K562 (cell line): ENCODE results near the gene ROBO1.

Experiments used
- CTCF ChIP-seq, 3 experiments: IDR thresholded peaks in 2 of 3; conservative IDR thresholded peaks in 1 of 3; 2 replicates each; pipeline ENCODE4 v1.5.1; 2011 to 2012; ENCODE audit warnings: low read length in 3 of 3, mild to moderate bottlenecking in 3 of 3, control low read depth in 2 of 3, improper control_type of control experiment in 1 of 3, inconsistent platforms in 1 of 3, low read depth in 1 of 3, mixed read lengths in 1 of 3, moderate library complexity in 1 of 3; ENCODE audit not compliant: insufficient read depth in 2 of 3
- DMBX1 ChIP-seq: fragments of 250-450 bp; sonication (Bioruptor Pico); IDR thresholded peaks from 2 replicates; pipeline ENCODE4 v1.8.0; 2022; ENCODE audit warnings: inconsistent platforms, mild to moderate bottlenecking, moderate library complexity, borderline replicate concordance
- EGR1 ChIP-seq: fragments of 450-650 bp; conservative IDR thresholded peaks from 2 replicates; pipeline ENCODE4 v1.6.1; 2017; ENCODE audit warnings: mild to moderate bottlenecking
- EP300 ChIP-seq: IDR thresholded peaks from 2 replicates; pipeline ENCODE4 v1.6.1; 2012; ENCODE audit warnings: low read length, improper control_type of control experiment
- JUND ChIP-seq, 2 experiments: IDR thresholded peaks; 2 replicates in 1 of 2; 3 replicates in 1 of 2; pipeline ENCODE4 v1.6.1; 2011; ENCODE audit warnings: borderline replicate concordance in 2 of 2, low read depth in 2 of 2, low read length in 2 of 2, improper control_type of control experiment in 1 of 2, missing biosample characterization in 1 of 2, missing genetic modification characterization in 1 of 2, missing genetic modification reagents in 1 of 2
- POLR2AphosphoS5 ChIP-seq: IDR thresholded peaks from 2 replicates; pipeline ENCODE4 v1.6.1; 2011; ENCODE audit warnings: mild to moderate bottlenecking, low read depth, low read length, moderate library complexity; ENCODE audit not compliant: control insufficient read depth, insufficient read depth

DNA sequence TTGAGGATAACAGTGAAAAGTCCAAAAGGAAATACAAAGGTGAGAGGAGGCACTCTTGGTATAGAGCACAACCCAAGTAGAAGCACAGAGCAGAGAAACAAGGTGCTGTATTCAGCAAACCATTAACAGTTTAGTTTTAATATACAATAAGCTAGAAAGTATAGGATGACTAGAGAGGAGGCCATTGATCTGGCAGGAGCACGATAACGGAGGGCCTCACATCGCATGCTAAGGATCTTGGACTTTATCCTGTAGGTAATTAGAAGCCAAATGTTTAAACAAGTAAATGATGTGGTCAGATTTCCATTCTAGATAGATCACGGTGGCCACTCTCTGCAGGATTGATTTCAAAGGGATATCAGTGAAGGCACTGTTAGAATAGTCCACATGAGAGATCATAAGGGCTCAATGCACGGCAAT lies 935.0 kb downstream of the ROBO1 start:
- TF ChIP-seq DMBX1 (no peak), CTCF (IDR thresholded peaks at IDR 0.05 in 2 of 3, conservative IDR thresholded peaks at IDR 0.05 in 1 of 3; ENCODE audit: insufficient read depth in 2 of 3, low read depth in 1 of 3, low read length in 3 of 3) (no peak), POLR2AphosphoS5 (no peak), JUND (IDR thresholded peaks at IDR 0.05; ENCODE audit: borderline replicate concordance, low read depth, low read length) (no peak), JUND (tag; IDR thresholded peaks at IDR 0.05; ENCODE audit: borderline replicate concordance, low read depth, low read length) (no peak), EGR1 (no peak), EP300 (no peak)
